PC-3 (cell line): Measurements from ENCODE around the gene CSMD2.

Experiments used
- CTCF ChIP-seq: fragments of 300-600 bp; sonication (generic); conservative IDR thresholded peaks from 2 replicates; pipeline ENCODE4 v1.5.1; 2017; ENCODE audit warnings: antibody characterized with exemption, low read depth, mild to moderate bottlenecking, low read length
- EZH2 ChIP-seq: fragments of 300-600 bp; sonication (generic); IDR thresholded peaks from one replicate; pipeline ENCODE4 v1.6.1; 2017; ENCODE audit warnings: antibody characterized with exemption, mild to moderate bottlenecking, low read length; ENCODE audit not compliant: unreplicated experiment

GRCh38 chr1:33630686-33631085, 534.3 kb downstream of the CSMD2 start:
- TF ChIP-seq CTCF, result no peak
- no peak for TF ChIP-seq EZH2
